NOMO-1 treated with dmso at 0.1 percent for 144 hours (cell line): ENCODE data around the gene CMA1.
"Not testable (repeated sequence)": the region's sequence is repeated elsewhere in the genome, so short reads cannot be mapped to it uniquely, and the experiment has no call there.

ENCODE experiments used
- DNase-seq: peaks from one replicate; lab custom pipeline; 2025; ENCODE audit not compliant: unreplicated experiment; lab: John Stamatoyannopoulos, UW

CMA1 gene

DNA sequence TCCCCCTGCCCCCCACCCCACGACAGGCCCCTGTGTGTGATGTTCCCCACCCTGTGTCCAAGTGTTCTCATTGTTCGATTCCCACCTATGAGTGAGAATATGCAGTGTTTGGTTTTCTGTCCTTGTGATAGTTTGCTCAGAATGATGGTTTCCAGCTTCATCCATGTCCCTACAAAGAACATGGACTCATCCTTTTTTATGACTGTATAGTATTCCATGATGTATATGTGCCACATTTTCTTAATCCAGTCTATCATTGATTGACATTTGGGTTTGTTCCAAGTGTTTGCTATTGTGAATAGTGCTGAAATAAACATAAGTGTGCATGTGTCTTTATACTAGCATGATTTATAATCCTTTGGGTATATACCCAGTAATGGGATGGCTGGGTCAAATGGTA is 37.6 kb downstream of the CMA1 start:
- DNase-seq: not testable (repeated sequence)

DNA sequence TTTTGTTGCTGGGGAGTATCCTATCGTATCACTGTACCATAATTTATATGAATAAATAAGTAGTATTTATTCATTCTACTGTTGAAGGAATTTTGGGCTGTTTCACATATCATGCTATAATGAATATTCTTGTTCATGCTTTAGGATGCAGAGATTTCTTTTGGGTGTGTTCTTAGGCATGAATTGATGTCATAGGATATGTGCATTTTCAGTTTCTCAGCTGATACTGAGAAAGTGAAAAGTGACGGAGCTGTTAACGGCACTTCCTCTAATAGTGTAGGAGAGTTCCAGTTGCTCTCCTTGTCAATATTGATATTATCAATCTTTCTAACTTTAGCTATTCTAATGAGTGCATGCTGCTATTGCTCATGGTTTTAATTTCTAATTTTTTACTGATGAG is 42.3 kb downstream of the CMA1 start:
- no peak for DNase-seq

DNA sequence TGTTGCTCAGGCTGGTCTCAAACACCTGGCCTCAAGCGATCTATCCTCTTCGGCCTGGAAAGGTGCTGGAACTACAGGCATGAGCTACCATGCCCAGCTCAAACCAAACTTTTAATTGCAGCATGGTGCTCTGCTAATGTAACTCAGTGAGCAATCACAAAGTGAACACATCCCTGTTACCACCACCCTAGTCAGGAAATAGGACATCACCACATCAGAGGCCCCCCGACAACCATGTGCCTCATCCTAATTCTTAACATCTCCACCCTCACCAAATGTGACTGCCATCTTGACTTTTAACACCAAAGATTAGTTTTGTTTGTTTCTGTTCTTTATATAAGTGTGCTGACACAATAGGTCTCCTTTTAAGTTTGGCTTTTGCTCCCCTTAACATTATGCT is 42.7 kb downstream of the CMA1 start:
- DNase-seq: no peak

DNA sequence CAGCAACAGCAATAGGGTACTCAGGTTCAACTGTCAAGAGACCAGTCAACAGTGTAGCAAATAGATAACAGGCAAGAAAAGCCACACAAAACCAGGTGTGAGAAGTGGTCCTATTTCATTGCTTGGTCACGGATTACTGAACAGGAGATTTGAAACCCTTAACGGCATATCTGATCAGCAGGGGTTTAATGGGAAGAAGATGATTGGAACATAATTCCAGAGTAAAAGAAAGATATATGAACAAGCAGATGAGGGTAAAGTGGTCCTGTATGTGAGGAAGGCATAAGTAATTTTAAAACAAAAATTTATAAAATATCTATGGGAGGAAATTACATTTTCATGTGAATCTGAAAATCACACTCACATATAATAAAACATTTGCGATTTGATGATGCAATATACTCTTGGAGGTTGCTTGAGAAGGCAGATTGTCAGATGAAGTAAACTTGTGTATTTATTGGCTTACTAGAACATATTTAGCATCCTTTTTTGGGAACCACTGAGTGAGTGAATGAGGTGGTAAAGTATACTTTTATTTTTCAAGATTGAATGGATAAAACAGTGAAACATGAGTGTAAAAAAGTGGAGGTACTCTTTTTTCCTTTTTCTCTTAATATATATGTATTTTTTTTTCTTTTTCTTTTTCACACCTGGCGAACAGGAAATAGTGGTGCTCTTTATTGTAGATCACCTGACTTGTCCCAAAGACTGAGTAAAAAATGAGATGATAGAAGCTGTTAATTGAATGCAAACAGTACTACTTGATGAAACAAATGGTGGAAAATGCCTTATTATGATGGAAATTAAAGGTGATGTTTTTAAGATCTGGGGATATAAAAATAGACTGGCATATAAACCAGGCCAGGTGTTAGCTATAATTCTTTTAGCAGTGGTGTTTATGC is 43.9 kb downstream of the CMA1 start:
- DNase-seq: no peak

DNA sequence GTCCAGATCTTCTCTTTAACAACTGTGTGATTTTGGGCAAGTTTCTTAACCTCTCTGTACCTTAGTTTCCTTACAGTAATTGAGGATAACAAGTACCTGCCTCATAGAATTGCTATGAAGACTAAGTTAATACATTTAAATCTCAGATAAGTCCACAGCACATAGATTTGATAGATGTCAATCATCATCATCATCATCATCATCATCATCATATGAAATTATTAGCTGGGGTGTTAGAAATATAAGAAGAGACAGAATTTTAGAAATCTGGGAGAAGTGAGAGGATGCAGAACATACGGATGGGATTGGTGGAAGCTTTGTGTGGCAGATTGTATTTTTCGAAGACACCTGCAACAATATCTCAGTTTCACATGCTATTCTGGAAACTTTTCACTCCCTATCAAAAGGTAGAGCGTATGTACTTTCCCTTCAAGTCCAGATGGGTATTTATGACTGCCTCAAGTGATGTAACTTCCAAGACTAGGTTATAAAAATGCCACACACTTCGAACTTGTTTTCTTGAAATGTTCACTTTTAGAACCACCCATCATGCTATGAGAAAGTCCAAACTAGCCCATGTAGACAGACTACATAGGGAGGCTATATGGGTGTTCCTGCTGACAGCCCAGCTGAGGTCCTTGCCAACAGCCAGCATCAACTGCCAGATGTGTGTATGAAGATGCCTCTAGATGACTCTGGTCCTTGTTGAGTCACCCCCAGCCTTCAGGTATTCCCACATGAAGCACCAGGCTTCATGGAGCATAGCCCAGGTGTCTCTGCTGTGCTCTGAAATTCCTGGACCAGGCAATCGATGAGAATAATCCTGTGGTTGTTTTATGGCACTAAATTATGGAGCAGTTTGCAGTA is 44.8 kb downstream of the CMA1 start:
- DNase-seq: no peak

DNA sequence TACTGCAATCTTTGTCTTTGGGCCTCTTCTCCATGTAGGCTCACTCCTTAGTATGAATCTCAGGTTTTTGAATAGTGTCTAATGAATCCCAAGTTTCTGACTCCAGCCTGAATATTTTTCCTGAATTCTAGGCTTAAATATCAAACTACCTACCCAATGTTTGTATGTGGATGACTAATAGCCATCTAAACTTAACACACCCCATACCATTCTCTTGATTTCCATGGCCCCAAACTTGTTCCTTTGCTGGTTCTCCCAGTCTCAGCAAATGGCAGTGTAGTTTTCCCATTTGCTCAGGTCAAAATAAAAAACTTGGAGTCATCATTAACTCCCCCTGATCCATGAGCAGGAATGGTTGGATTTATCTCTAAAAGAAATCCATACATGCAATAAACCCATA is 46.7 kb downstream of the CMA1 start:
- DNase-seq: no peak

DNA sequence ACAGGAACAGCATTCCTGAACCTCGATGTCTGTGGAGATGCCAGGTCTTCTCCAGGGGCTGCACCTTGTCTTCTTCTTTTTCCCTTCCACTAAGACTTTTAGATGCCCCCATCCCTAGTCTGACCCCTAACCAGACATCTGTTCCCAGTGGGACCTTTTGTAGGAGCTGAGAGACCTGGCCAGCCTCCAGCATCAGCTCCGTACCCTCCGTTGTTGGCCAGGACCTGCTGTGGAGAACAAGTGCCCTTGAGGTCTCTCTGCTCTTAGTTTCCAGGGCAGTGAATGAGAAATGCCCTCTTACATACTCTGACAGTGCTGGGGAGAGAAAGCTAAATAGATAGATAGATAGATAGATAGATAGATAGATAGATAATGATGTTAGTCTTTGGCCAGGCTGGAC is 48.7 kb downstream of the CMA1 start:
- no peak for DNase-seq

DNA sequence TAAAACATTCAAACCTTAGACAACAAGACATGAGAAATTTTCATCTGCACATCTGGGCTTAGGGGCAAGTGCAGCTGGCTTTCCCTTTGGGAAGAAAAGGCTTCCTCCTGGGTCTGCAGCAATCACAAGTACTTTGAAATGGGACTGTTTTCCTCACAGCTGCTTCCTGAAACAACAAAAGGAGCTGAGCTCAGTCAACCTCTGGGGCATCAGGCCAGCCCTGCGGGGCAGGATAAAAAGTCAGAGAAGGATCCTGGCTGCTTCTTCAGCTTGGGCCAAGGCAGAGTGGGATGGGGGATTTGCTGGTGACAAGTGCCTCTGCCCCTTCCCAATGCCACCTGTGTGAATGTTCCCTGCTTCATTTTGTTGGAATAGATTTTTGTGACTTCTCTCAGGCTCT is 49.3 kb downstream of the CMA1 start:
- DNase-seq: no peak

DNA sequence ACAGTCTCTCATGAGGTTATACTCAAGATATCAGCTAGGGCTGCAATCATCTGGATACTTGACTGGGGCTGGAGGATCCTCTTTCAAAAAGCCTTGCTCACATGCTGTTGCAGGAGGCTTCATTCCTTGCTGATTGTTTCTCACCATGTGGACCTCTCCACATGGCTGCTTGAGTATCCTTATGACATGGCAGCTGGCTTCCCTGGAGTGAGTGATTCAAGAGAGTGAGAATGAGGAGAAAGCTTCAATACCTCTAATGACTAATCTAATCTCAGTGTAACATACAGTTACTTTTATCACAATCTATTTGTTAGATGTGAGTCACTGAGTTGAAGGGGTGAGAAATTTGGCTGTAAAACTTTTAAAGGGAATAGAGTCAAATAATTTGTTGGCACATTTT is 51.1 kb downstream of the CMA1 start:
- DNase-seq: no peak
